ENCODE data around the gene COL27A1. TPM values are rescaled to one million over a fixed set of nuclear protein-coding genes. Genes with fewer than 3 reads are reported as not detected.

Gene COL27A1
- polyA plus RNA-seq, 1 of the 3 experiments (the other 2 are of a cell fraction): 8.7 TPM

DNA sequence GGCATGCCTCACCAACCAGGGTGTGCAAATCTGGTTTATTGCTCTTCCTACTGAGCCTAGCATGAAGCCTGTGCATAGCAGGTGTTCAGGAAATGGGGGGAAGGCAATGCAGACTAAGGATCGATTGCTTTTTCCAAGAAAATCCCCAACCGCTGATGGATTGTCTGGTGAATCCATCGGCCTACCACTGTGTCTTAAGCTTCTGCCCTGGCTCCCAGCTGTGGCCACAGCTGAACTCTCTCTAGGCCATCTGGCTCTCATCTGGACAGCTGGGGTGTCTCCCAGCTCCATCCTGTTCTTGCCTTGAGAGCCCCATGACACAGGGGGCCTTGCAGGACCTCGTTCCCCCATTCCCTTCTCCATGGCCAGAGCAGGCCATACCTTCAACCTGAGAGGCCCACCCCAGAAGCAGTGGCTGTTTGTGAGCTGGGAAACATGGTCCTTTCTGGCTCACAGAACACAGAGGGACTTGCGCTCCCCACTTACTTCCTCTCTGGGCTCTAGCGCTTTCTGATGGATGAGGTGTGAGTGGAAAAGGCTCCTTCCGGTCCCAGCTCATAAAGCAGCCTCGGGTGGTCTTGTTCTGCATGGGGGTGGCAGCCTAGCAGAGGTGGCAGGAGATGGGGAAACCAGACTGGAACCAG lies 41.8 kb downstream of the COL27A1 start:
- no peak overlapping the region for H3K4me3 ChIP-seq (ENCODE audit: low read depth in 2 of 2, low read length in 1 of 2)
- H3K79me2 ChIP-seq (ENCODE audit: insufficient read depth): no peaks in the 10 kb centered on the region
- no peak overlapping the region for H3K9ac ChIP-seq
- WGBS (ENCODE audit: low lambda C conversion rate): 92% methylated on average over 8 of the region's 8 CpGs
- H3K4me2 ChIP-seq: no peak overlapping the region
- H3F3A ChIP-seq (replicated peaks; ENCODE audit: insufficient read depth): no peaks in the 10 kb centered on the region
- H2AFZ ChIP-seq (ENCODE audit: low read depth): no peak overlapping the region
- POLR2A ChIA-PET: no interaction called here
- no peaks in the 10 kb centered on the region for H4K20me1 ChIP-seq (ENCODE audit: insufficient read depth)
- no peaks in the 10 kb centered on the region for H3K36me3 ChIP-seq (replicated peaks in 1 of 2; ENCODE audit: control insufficient read depth in 1 of 2, insufficient read depth in 2 of 2, low read length in 1 of 2)
- no peaks in the 10 kb centered on the region for H3K27me3 ChIP-seq (ENCODE audit: insufficient read depth)
- H3K27ac ChIP-seq (ENCODE audit: low read depth in 2 of 2, low read length in 1 of 2): no peak overlapping the region
- CTCF ChIA-PET: interaction anchor here (0.8 to 1.7 kb wide), 5 partner anchors 9 to 90 kb away, joined by 3 to 7 read pairs (median 5); no protein-coding TSS in a partner anchor
- H3K9me3 ChIP-seq: no peaks in the 10 kb centered on the region
- DNase-seq: no peak
- no peaks in the 10 kb centered on the region for H3K9me2 ChIP-seq
- no peaks in the 10 kb centered on the region; a peak in 1 of 4 replicates for H3K4me1 ChIP-seq (ENCODE audit: control insufficient read depth in 1 of 2, insufficient read depth in 2 of 2, low read depth in 1 of 2, low read length in 1 of 2)
- TF ChIP-seq RAD21 (IDR thresholded peaks at IDR 0.05; ENCODE audit: low read length): no peak
- TF ChIP-seq GATA2 (CRISPR knock-in tag; IDR thresholded peaks at IDR 0.05): no peak
- TF ChIP-seq FOSL2 (IDR thresholded peaks at IDR 0.05; ENCODE audit: borderline replicate concordance, low read depth): no peak
- TF ChIP-seq TAF1 (IDR thresholded peaks at IDR 0.05; ENCODE audit: borderline replicate concordance, low read depth, low read length): no peak
- TF ChIP-seq, protein P1, sequence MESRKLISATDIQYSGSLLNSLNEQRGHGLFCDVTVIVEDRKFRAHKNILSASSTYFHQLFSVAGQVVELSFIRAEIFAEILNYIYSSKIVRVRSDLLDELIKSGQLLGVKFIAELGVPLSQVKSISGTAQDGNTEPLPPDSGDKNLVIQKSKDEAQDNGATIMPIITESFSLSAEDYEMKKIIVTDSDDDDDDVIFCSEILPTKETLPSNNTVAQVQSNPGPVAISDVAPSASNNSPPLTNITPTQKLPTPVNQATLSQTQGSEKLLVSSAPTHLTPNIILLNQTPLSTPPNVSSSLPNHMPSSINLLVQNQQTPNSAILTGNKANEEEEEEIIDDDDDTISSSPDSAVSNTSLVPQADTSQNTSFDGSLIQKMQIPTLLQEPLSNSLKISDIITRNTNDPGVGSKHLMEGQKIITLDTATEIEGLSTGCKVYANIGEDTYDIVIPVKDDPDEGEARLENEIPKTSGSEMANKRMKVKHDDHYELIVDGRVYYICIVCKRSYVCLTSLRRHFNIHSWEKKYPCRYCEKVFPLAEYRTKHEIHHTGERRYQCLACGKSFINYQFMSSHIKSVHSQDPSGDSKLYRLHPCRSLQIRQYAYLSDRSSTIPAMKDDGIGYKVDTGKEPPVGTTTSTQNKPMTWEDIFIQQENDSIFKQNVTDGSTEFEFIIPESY (IDR thresholded peaks at IDR 0.05; ENCODE audit: borderline replicate concordance, low read depth): no peak
- TF ChIP-seq EZH2phosphoT487 (IDR thresholded peaks at IDR 0.05; ENCODE audit: borderline replicate concordance, low read depth): no peak
- TF ChIP-seq REST (IDR thresholded peaks at IDR 0.05; ENCODE audit: low read depth, low read length): no peak

DNA sequence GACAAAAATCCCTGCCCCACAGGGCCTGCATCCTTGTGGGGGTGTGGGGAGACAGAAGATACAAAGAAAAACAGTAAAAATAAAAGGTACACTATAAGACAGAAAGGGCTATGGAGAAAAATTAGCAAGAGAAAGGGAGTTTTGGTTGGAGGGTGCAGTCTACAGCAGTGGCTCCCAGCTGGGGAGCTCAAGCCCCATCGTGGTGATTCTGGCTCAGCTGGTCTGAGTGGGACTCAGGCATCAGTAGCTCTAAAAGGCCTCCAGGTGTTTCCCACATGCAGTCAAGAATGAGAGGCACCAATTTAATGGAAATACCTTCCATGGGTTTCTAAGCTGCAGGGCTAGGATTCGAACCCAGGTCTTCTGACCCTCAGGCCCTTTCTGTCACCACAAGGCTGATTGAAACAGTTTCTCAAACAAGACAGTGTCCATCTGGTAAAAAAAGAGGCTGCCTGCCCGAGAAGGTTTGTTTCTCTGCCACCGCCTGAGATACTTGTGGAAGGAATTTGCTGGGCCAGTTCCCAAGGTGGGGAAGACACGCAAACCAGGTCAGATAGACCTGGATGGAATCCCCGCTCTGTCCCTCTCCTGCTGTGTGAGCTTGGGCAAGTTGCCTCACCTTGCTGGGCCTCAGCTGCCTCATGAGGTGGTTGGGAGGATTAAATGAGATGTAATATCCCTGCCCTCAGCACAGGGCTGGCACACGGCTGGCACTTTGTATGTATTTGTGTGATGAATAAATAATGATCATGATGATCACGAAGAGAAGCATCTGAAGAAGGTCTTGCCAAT lies 43.1 kb downstream of the COL27A1 start:
- H3K9ac ChIP-seq: no peak overlapping the region
- no peak overlapping the region for H2AFZ ChIP-seq (ENCODE audit: low read depth)
- H3K4me3 ChIP-seq (ENCODE audit: low read depth in 2 of 2, low read length in 1 of 2): no peak overlapping the region
- DNase-seq: no peak
- CTCF ChIA-PET: interaction anchor here (0.6 to 1.1 kb wide), 3 partner anchors 11 to 91 kb away, joined by 3 to 5 read pairs (median 3); no protein-coding TSS in a partner anchor
- H3K4me1 ChIP-seq (ENCODE audit: control insufficient read depth in 1 of 2, insufficient read depth in 2 of 2, low read depth in 1 of 2, low read length in 1 of 2): no peaks in the 10 kb centered on the region; a peak in 1 of 4 replicates
- no peaks in the 10 kb centered on the region for H4K20me1 ChIP-seq (ENCODE audit: insufficient read depth)
- H3K27ac ChIP-seq (ENCODE audit: low read depth in 2 of 2, low read length in 1 of 2): no peak overlapping the region
- H3F3A ChIP-seq (replicated peaks; ENCODE audit: insufficient read depth): no peaks in the 10 kb centered on the region
- no peaks in the 10 kb centered on the region for H3K9me2 ChIP-seq
- POLR2A ChIA-PET: no interaction called here
- H3K4me2 ChIP-seq: no peak overlapping the region
- no peaks in the 10 kb centered on the region for H3K79me2 ChIP-seq (ENCODE audit: insufficient read depth)
- H3K9me3 ChIP-seq: no peaks in the 10 kb centered on the region
- no peaks in the 10 kb centered on the region for H3K36me3 ChIP-seq (replicated peaks in 1 of 2; ENCODE audit: control insufficient read depth in 1 of 2, insufficient read depth in 2 of 2, low read length in 1 of 2)
- TF ChIP-seq TCF12 (IDR thresholded peaks at IDR 0.05) (no peak), JUND (IDR thresholded peaks at IDR 0.05) (no peak)
- H3K27me3 ChIP-seq (ENCODE audit: insufficient read depth): no peaks in the 10 kb centered on the region
- WGBS (ENCODE audit: low lambda C conversion rate): 96% methylated on average over 8 of the region's 8 CpGs
